Parathyroid adenoma (tissue), 2 donors: ENCODE results near the gene SEMA6A.

Experiments
- H2AFZ ChIP-seq: fragments of 300-600 bp; sonication (generic); one replicate; pipeline ENCODE4 v1.7.0; 2017; ENCODE audit warnings: antibody characterized with exemption, mild to moderate bottlenecking
- H3K27ac ChIP-seq: fragments of 300-600 bp; sonication (generic); one replicate; pipeline ENCODE4 v1.7.0; 2017
- H3K27me3 ChIP-seq: fragments of 300-600 bp; sonication (generic); one replicate; pipeline ENCODE4 v1.7.0; 2017; ENCODE audit warnings: low read length; ENCODE audit not compliant: control insufficient read depth, insufficient read depth
- H3K36me3 ChIP-seq: fragments of 300-600 bp; sonication (generic); one replicate; pipeline ENCODE4 v1.7.0; 2017; ENCODE audit warnings: low read length; ENCODE audit not compliant: control insufficient read depth, insufficient read depth
- H3K4me1 ChIP-seq: fragments of 300-600 bp; sonication (generic); one replicate; pipeline ENCODE4 v1.7.0; 2017; ENCODE audit warnings: control low read depth
- H3K4me2 ChIP-seq: fragments of 300-600 bp; sonication (generic); one replicate; pipeline ENCODE4 v1.7.0; 2017; ENCODE audit warnings: low read length
- H3K4me3 ChIP-seq: fragments of 300-600 bp; sonication (generic); one replicate; pipeline ENCODE4 v1.7.0; 2017; ENCODE audit warnings: low read depth, low read length
- H3K79me2 ChIP-seq: fragments of 300-600 bp; sonication (generic); one replicate; pipeline ENCODE4 v1.7.0; 2017; ENCODE audit warnings: control low read depth
- H3K9ac ChIP-seq: fragments of 300-600 bp; sonication (generic); one replicate; pipeline ENCODE4 v1.7.0; 2017; ENCODE audit warnings: mild to moderate bottlenecking
- H3K9me3 ChIP-seq: fragments of 300-600 bp; sonication (generic); one replicate; pipeline ENCODE4 v1.7.0; 2017; ENCODE audit warnings: low read length; ENCODE audit not compliant: control insufficient read depth
- CTCF ChIP-seq: fragments of 300-600 bp; sonication (generic); IDR thresholded peaks from one replicate; pipeline ENCODE4 v1.7.0; 2017; ENCODE audit warnings: antibody characterized with exemption, mild to moderate bottlenecking
- donor health status: primary hyperparathyroidism.

Gene SEMA6A

DNA sequence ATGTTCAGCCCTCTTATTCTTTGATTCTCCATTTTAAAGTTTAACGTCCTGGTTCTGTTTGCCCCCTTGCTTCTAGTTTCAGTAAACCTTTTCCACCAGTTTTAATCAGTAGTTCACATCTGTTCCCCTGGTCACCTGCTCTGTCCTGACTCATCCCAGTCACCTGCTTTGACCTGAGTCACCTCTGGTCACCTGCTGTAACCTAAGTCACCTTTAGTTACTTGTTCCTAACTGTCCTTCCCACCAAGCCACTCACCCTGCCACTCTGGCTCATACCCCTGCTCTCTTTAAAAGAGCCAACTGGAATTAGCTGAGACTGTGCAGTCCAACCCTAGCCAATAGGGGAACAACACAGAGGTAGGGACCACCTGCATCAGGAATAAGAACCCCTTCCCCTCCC is 43.0 kb downstream of the SEMA6A start:
- Histone ChIP-seq H3K36me3 (no peaks in the 10 kb centered on the region), H3K9ac (no peak overlapping the region), H3K4me1 (peaks cover 15% of the 10 kb centered on the region), H3K4me3 (no peak overlapping the region), H3K79me2 (no peaks in the 10 kb centered on the region), H2AFZ (no peak overlapping the region), H3K27me3 (no peaks in the 10 kb centered on the region), H3K27ac (no peak overlapping the region), H3K4me2 (no peak overlapping the region), H3K9me3 (no peaks in the 10 kb centered on the region)
- TF ChIP-seq CTCF = no peak

- no peak overlapping the region for H3K4me3 ChIP-seq
- no peak overlapping the region for H2AFZ ChIP-seq
- H3K4me2 ChIP-seq = no peak overlapping the region
- H3K4me1 ChIP-seq = peaks cover 15% of the 10 kb centered on the region
- no peak overlapping the region for H3K9ac ChIP-seq
- no peaks in the 10 kb centered on the region for H3K79me2 ChIP-seq
- no peak for TF ChIP-seq CTCF
- H3K9me3 ChIP-seq = no peaks in the 10 kb centered on the region
- no peak overlapping the region for H3K27ac ChIP-seq
- no peaks in the 10 kb centered on the region for H3K36me3 ChIP-seq
- H3K27me3 ChIP-seq = no peaks in the 10 kb centered on the region
Measured at GRCh38 chr5:116531117-116531516, 43.5 kb downstream of the SEMA6A start.

GRCh38 chr5:116530276-116530675 is 44.3 kb downstream of the SEMA6A start:
- Histone ChIP-seq H3K79me2 (no peaks in the 10 kb centered on the region), H2AFZ (no peak overlapping the region), H3K9ac (no peak overlapping the region), H3K4me3 (no peak overlapping the region), H3K9me3 (no peaks in the 10 kb centered on the region), H3K27ac (no peak overlapping the region), H3K27me3 (no peaks in the 10 kb centered on the region), H3K36me3 (no peaks in the 10 kb centered on the region), H3K4me1 (peaks cover 15% of the 10 kb centered on the region), H3K4me2 (no peak overlapping the region)
- TF ChIP-seq CTCF = no peak

GRCh38 chr5:116529615-116530014 is 45.0 kb downstream of the SEMA6A start:
- Histone ChIP-seq H3K27me3 (no peaks in the 10 kb centered on the region), H3K4me3 (no peak overlapping the region), H3K79me2 (no peaks in the 10 kb centered on the region), H3K36me3 (no peaks in the 10 kb centered on the region), H3K27ac (no peak overlapping the region), H3K9me3 (no peaks in the 10 kb centered on the region), H3K9ac (no peak overlapping the region), H3K4me1 (peaks cover 15% of the 10 kb centered on the region), H2AFZ (no peak overlapping the region), H3K4me2 (no peak overlapping the region)
- no peak for TF ChIP-seq CTCF

DNA sequence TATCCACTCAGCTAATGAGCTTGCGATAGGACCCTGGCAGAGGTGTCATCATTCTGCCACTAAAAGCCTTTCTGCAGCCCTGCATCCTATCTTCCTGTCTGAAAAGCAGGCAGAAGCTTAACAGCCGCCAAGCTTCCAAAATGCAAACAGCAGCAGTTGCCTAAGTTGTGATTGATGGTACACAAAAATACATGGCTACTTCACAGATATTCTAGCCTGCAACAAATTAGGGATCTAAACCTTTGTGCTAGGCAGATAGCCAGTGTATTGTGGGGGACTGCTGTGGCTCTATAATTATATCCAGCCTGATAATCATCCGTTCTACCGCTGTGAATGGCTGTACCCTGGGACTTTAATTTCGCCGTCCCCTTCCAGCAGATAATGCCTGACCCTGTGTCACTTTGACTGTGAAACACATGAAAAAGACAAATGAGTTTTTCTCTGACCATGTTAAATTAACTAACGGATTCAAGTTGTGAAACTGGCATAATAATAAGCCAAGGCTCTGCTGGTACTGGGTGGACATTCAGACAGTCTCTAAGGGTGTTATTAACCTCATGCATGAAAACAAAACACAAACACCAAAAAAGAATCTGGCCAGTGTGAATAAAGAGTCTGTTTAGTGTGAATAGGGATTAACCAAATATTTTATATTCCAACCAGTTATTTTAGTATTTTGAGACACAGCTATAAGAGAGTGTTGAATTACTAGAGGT is 45.9 kb downstream of the SEMA6A start:
- no peak overlapping the region for H3K27ac ChIP-seq
- H3K9me3 ChIP-seq = no peaks in the 10 kb centered on the region
- no peaks in the 10 kb centered on the region for H3K79me2 ChIP-seq
- no peaks in the 10 kb centered on the region for H3K36me3 ChIP-seq
- H3K27me3 ChIP-seq = no peaks in the 10 kb centered on the region
- no peak for TF ChIP-seq CTCF
- no peak overlapping the region for H3K9ac ChIP-seq
- H3K4me1 ChIP-seq = peaks cover 15% of the 10 kb centered on the region
- H2AFZ ChIP-seq = no peak overlapping the region
- H3K4me2 ChIP-seq = no peak overlapping the region
- H3K4me3 ChIP-seq = no peak overlapping the region
